ENCODE data around the gene OR51A4. TPM values are rescaled to one million over a fixed set of nuclear protein-coding genes. Genes with fewer than 3 reads are reported as not detected.
A peak's percentile ranks its signal among the peaks of the same experiment; 100 is the strongest.

OR51A4 gene
- total and polyA plus RNA-seq, 4 donors = not detected

- 51 to 75% methylated on average over 6 of the region's 6 CpGs for WGBS, 2 donors
- no peaks in the 10 kb centered on the region for H3K27me3 ChIP-seq (ENCODE audit: control insufficient read depth in 3 of 3, insufficient read depth in 3 of 3, low read length in 2 of 3)
- ATAC-seq (ENCODE audit: insufficient read depth, low FRiP score) = peak; percentile 62
- peaks cover 0 to 16% (median 2%) of the 10 kb centered on the region in 5 donors for H3K4me1 ChIP-seq (ENCODE audit: control insufficient read depth in 5 of 5, insufficient read depth in 5 of 5, low read length in 5 of 5)
- no peak overlapping the region for H3K9ac ChIP-seq (ENCODE audit: insufficient read depth in 1 of 2, low read length in 2 of 2)
- H3K9me3 ChIP-seq (ENCODE audit: control insufficient read depth in 4 of 4, insufficient read depth in 3 of 4, low read length in 3 of 4) = no peaks in the 10 kb centered on the region
- H3K36me3 ChIP-seq (ENCODE audit: control insufficient read depth in 4 of 4, insufficient read depth in 4 of 4, low read length in 4 of 4) = no peaks in the 10 kb centered on the region
- H3K4me3 ChIP-seq = no peak overlapping the region
- H3K27ac ChIP-seq (ENCODE audit: low read depth in 1 of 2, low read length in 1 of 2) = no peak overlapping the region
- no peak for TF ChIP-seq CTCF (IDR thresholded peaks at IDR 0.05; ENCODE audit: control extremely low read depth, extremely low read depth)
- DNase-seq = peak; percentile 46 to 84 (median 52)
Observed at GRCh38 chr11:4983841-4984240, 36.4 kb upstream of the OR51A4 start.

GRCh38 chr11:4982678-4983077 is 35.3 kb upstream of the OR51A4 start:
- DNase-seq (no peak), ATAC-seq (ENCODE audit: insufficient read depth, low FRiP score) (no peak)
- no peaks in the 10 kb centered on the region for H3K27me3 ChIP-seq (ENCODE audit: control insufficient read depth in 3 of 3, insufficient read depth in 3 of 3, low read length in 2 of 3)
- H3K9me3 ChIP-seq (ENCODE audit: control insufficient read depth in 4 of 4, insufficient read depth in 3 of 4, low read length in 3 of 4) = no peaks in the 10 kb centered on the region
- H3K36me3 ChIP-seq (ENCODE audit: control insufficient read depth in 4 of 4, insufficient read depth in 4 of 4, low read length in 4 of 4) = no peaks in the 10 kb centered on the region
- H3K4me3 ChIP-seq = no peak overlapping the region
- H3K27ac ChIP-seq (ENCODE audit: low read depth in 1 of 2, low read length in 1 of 2) = no peak overlapping the region
- H3K4me1 ChIP-seq (ENCODE audit: control insufficient read depth in 5 of 5, insufficient read depth in 5 of 5, low read length in 5 of 5) = peaks cover 0 to 20% (median 2%) of the 10 kb centered on the region in 5 donors
- no peak overlapping the region for H3K9ac ChIP-seq (ENCODE audit: insufficient read depth in 1 of 2, low read length in 2 of 2)
- TF ChIP-seq CTCF (IDR thresholded peaks at IDR 0.05; ENCODE audit: control extremely low read depth, extremely low read depth) = no peak
- WGBS, 2 donors = 68 to 85% methylated on average over 3 of the region's 3 CpGs

- Histone ChIP-seq H3K9me3 (ENCODE audit: control insufficient read depth in 4 of 4, insufficient read depth in 3 of 4, low read length in 3 of 4) (no peaks in the 10 kb centered on the region), H3K27me3 (ENCODE audit: control insufficient read depth in 3 of 3, insufficient read depth in 3 of 3, low read length in 2 of 3) (no peaks in the 10 kb centered on the region), H3K9ac (ENCODE audit: insufficient read depth in 1 of 2, low read length in 2 of 2) (no peak overlapping the region), H3K4me3 (no peak overlapping the region), H3K36me3 (ENCODE audit: control insufficient read depth in 4 of 4, insufficient read depth in 4 of 4, low read length in 4 of 4) (no peaks in the 10 kb centered on the region), H3K27ac (ENCODE audit: low read depth in 1 of 2, low read length in 1 of 2) (no peak overlapping the region), H3K4me1 (ENCODE audit: control insufficient read depth in 5 of 5, insufficient read depth in 5 of 5, low read length in 5 of 5) (peaks cover 0 to 16% (median 2%) of the 10 kb centered on the region in 5 donors)
- ATAC-seq (ENCODE audit: insufficient read depth, low FRiP score) (no peak), DNase-seq (peak; percentile 25 to 78 (median 63))
- 52 to 66% methylated on average over 3 of the region's 3 CpGs for WGBS, 2 donors
- no peak for TF ChIP-seq CTCF (IDR thresholded peaks at IDR 0.05; ENCODE audit: control extremely low read depth, extremely low read depth)
Observed at GRCh38 chr11:4979036-4979435, 31.6 kb upstream of the OR51A4 start.

- H3K27ac ChIP-seq (ENCODE audit: low read depth in 1 of 2, low read length in 1 of 2) = no peak overlapping the region
- no peak for TF ChIP-seq CTCF (IDR thresholded peaks at IDR 0.05; ENCODE audit: control extremely low read depth, extremely low read depth)
- H3K27me3 ChIP-seq (ENCODE audit: control insufficient read depth in 3 of 3, insufficient read depth in 3 of 3, low read length in 2 of 3) = no peaks in the 10 kb centered on the region
- ATAC-seq (ENCODE audit: insufficient read depth, low FRiP score) (no peak), DNase-seq (no peak)
- H3K9me3 ChIP-seq (ENCODE audit: control insufficient read depth in 4 of 4, insufficient read depth in 3 of 4, low read length in 3 of 4) = no peaks in the 10 kb centered on the region
- peaks cover 0 to 12% (median 0%) of the 10 kb centered on the region in 5 donors for H3K4me1 ChIP-seq (ENCODE audit: control insufficient read depth in 5 of 5, insufficient read depth in 5 of 5, low read length in 5 of 5)
- no peaks in the 10 kb centered on the region for H3K36me3 ChIP-seq (ENCODE audit: control insufficient read depth in 4 of 4, insufficient read depth in 4 of 4, low read length in 4 of 4)
- H3K9ac ChIP-seq (ENCODE audit: insufficient read depth in 1 of 2, low read length in 2 of 2) = no peak overlapping the region
- WGBS, 2 donors = 84 to 85% methylated on average over 5 of the region's 5 CpGs
- no peak overlapping the region for H3K4me3 ChIP-seq
Observed at GRCh38 chr11:4975436-4975835, 28.0 kb upstream of the OR51A4 start.

Measured in lung (tissue), 12 donors.